ENCODE results near the gene NFATC2. TPM values are rescaled to one million over a fixed set of nuclear protein-coding genes. Genes with fewer than 3 reads are reported as not detected.

The NFATC2 gene
- total RNA-seq, 1 experiment from 2014 or later = 15.8 TPM

DNA sequence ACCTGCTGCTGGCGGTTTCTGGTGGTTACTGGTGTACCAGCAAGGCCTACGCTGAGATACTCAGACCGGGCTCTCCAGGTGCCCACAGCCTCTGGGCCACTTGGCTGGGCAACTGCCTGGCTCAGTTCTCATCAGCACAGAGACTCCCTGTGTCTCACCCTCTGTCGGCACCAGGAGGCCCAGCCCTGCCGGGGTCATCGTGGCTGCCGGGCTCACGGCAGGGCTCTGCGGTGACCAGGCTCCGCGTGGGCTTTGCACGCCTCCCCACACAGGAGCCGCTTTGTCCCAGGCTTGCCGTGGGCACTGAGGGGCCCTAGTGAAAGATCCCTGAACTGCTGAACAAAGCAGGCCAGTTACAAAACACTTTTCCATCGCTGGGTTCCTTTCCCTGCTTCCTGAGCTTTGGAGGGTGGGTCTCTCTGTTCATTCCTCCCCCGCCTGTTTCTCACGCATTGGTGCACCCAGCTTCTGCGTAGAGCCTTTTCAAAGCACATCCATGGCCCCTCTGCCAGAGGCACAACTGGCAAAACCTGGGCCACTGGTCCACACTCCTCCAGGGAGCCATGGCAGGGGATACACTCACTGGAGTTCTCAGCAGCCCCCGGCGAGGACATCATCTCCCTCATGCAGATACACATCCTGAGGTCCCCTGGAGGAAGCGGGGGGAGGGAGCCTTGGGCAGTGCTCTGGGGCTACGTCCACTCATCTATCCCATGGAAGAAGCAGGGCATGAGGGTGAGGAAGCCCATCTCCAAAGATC is 117.0 kb downstream of the NFATC2 start:
- Mint-ChIP-seq H3K9me3 (ENCODE audit: low read depth, unreplicated experiment) (no peaks in the 10 kb centered on the region), H3K4me1 (ENCODE audit: low read depth, unreplicated experiment) (no peaks in the 10 kb centered on the region), H3K36me3 (ENCODE audit: insufficient read depth, unreplicated experiment) (peaks cover 3% of the 10 kb centered on the region), H3K4me3 (ENCODE audit: low read depth, unreplicated experiment) (no peak overlapping the region), H3K27ac (ENCODE audit: unreplicated experiment) (no peak overlapping the region), H3K27me3 (ENCODE audit: unreplicated experiment) (no peaks in the 10 kb centered on the region)
- no peak for DNase-seq
- no TSS peak for BruUV-seq (replicated peaks)
- intact Hi-C loops (cut with micrococcal nuclease; ENCODE audit: unreplicated experiment) = no loop called here
- TF ChIP-seq, protein P1, sequence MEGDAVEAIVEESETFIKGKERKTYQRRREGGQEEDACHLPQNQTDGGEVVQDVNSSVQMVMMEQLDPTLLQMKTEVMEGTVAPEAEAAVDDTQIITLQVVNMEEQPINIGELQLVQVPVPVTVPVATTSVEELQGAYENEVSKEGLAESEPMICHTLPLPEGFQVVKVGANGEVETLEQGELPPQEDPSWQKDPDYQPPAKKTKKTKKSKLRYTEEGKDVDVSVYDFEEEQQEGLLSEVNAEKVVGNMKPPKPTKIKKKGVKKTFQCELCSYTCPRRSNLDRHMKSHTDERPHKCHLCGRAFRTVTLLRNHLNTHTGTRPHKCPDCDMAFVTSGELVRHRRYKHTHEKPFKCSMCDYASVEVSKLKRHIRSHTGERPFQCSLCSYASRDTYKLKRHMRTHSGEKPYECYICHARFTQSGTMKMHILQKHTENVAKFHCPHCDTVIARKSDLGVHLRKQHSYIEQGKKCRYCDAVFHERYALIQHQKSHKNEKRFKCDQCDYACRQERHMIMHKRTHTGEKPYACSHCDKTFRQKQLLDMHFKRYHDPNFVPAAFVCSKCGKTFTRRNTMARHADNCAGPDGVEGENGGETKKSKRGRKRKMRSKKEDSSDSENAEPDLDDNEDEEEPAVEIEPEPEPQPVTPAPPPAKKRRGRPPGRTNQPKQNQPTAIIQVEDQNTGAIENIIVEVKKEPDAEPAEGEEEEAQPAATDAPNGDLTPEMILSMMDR (IDR thresholded peaks at IDR 0.05; ENCODE audit: unreplicated experiment) = no peak
- CTCF ChIA-PET = interaction anchor here (0.6 kb wide), 1 partner anchor 112 kb away, joined by 4 read pairs; no protein-coding TSS in a partner anchor

DNA sequence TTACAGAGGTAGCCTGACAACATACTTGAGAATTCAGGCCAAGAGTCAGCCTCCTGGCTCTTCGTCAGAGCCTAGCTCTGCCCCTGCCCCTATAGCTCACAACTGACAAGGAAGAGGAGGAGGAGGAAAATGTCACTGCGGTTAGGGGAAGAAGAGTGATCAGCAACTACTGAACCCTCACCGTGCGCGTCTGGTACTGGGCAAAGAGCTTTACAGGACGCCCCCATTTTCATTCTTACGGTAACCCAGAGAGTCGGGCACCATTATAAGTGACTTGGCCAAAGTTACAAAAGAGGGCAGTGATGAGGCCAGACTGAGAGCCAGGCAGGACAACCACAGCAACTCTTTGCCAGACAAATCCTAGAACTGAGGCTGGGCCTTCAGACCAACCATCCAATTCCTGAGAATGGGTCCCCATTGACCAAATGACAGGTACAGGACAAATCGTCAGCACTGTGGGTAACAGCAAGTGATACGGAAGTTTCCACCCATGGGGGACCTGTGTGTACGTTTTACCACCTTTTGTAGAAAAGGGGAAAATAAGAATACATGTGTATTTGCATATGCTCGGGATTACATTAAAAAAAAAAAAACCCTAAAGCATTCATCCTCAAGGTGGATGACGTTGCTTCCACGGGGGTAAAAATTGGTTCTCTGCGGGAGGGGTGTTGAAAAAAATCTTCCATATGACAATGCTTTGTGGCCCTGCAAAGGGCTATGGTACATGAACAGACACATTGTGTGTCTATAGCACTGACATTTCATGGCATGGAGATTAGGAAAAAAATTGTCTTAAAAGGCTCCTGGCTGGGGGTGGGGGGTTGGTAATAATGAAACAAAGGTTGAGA is 118.0 kb downstream of the NFATC2 start:
- Mint-ChIP-seq H3K9me3 (ENCODE audit: low read depth, unreplicated experiment) (no peaks in the 10 kb centered on the region), H3K4me3 (ENCODE audit: low read depth, unreplicated experiment) (no peak overlapping the region), H3K27ac (ENCODE audit: unreplicated experiment) (no peak overlapping the region), H3K4me1 (ENCODE audit: low read depth, unreplicated experiment) (no peaks in the 10 kb centered on the region), H3K36me3 (ENCODE audit: insufficient read depth, unreplicated experiment) (peaks cover 3% of the 10 kb centered on the region), H3K27me3 (ENCODE audit: unreplicated experiment) (no peaks in the 10 kb centered on the region)
- DNase-seq = no peak
- intact Hi-C loops (cut with micrococcal nuclease; ENCODE audit: unreplicated experiment) = no loop called here
- TF ChIP-seq, protein P1 (IDR thresholded peaks at IDR 0.05; ENCODE audit: unreplicated experiment) = no peak
- CTCF ChIA-PET = interaction anchor here (0.6 kb wide), 1 partner anchor 89 kb away, joined by 4 read pairs; no protein-coding TSS in a partner anchor
- BruUV-seq (replicated peaks) = no TSS peak

DNA sequence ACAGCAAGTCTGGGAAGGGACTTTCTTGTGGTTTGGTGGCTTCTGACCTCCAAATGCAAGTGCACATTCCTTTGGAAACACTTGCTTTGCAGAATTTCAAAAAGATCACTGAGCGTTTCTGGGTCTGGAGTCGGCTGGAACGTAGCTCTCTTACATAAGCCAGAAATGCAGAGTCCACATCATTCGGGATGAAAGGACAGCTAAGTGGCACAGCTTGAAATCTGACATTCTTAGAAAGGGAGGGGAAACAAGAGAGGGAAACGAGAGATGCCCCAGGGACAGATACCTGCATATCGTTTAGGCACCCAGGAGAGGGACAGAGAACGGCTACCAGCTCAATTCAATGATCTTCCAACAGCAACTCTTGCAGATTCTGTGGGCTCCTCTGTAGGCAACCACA is 118.7 kb downstream of the NFATC2 start:
- CTCF ChIA-PET = interaction anchor here (0.6 to 0.7 kb wide), 2 partner anchors 88 to 107 kb away, joined by 4 to 6 read pairs; no protein-coding TSS in a partner anchor
- Mint-ChIP-seq H3K27ac (ENCODE audit: unreplicated experiment) (no peak overlapping the region), H3K27me3 (ENCODE audit: unreplicated experiment) (no peaks in the 10 kb centered on the region), H3K4me3 (ENCODE audit: low read depth, unreplicated experiment) (no peak overlapping the region), H3K36me3 (ENCODE audit: insufficient read depth, unreplicated experiment) (peaks cover 3% of the 10 kb centered on the region), H3K9me3 (ENCODE audit: low read depth, unreplicated experiment) (no peaks in the 10 kb centered on the region), H3K4me1 (ENCODE audit: low read depth, unreplicated experiment) (no peaks in the 10 kb centered on the region)
- TF ChIP-seq, protein P1 (IDR thresholded peaks at IDR 0.05; ENCODE audit: unreplicated experiment) = no peak
- intact Hi-C loops (cut with micrococcal nuclease; ENCODE audit: unreplicated experiment) = no loop called here
- DNase-seq = no peak
- no TSS peak for BruUV-seq (replicated peaks)

DNA sequence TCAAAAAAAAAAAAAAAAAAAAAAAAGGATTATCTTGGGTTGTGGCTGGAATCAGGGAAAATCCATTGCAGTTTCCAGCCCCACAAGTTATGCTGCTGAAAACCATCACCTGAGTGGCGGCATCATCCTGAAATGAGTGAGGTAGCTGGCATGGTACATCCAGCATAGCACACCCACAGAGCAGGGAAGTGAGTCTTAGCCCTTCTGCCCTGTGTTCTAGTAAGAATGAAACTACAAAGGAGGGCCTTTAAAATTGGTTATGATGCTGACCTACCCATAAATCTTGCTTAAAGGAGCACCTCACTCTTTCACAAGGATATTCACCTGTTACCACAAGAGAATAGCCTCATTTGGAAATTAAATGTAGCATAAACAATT is 119.2 kb downstream of the NFATC2 start:
- intact Hi-C loops (cut with micrococcal nuclease; ENCODE audit: unreplicated experiment) = no loop called here
- no peaks in the 10 kb centered on the region for H3K27me3 Mint-ChIP-seq (ENCODE audit: unreplicated experiment)
- TF ChIP-seq, protein P1 (IDR thresholded peaks at IDR 0.05; ENCODE audit: unreplicated experiment) = no peak
- BruUV-seq (replicated peaks) = no TSS peak
- H3K27ac Mint-ChIP-seq (ENCODE audit: unreplicated experiment) = no peak overlapping the region
- CTCF ChIA-PET = interaction anchor here (0.7 kb wide), 1 partner anchor 107 kb away, joined by 6 read pairs; no protein-coding TSS in a partner anchor
- H3K4me1 Mint-ChIP-seq (ENCODE audit: low read depth, unreplicated experiment) = no peaks in the 10 kb centered on the region
- H3K4me3 Mint-ChIP-seq (ENCODE audit: low read depth, unreplicated experiment) = no peak overlapping the region
- H3K9me3 Mint-ChIP-seq (ENCODE audit: low read depth, unreplicated experiment) = no peaks in the 10 kb centered on the region
- H3K36me3 Mint-ChIP-seq (ENCODE audit: insufficient read depth, unreplicated experiment) = peaks cover 3% of the 10 kb centered on the region
- DNase-seq = no peak
